Chondrocyte (in vitro differentiated cells): ENCODE results near the gene ZNF618. TPM values are rescaled to one million over a fixed set of nuclear protein-coding genes. Genes with fewer than 3 reads are reported as not detected.
A peak's percentile ranks its signal among the peaks of the same experiment; 100 is the strongest.

Experiments used
- DNase-seq: peaks from one replicate; pipeline ENCODE4 v3.0.0; 2021; ENCODE audit warnings: mixed read lengths, low spot score
- H3K27ac Mint-ChIP-seq: one replicate; pipeline ENCODE4 v1.8.0; 2021; ENCODE audit warnings: mild to moderate bottlenecking, moderate library complexity, mixed read lengths; ENCODE audit not compliant: unreplicated experiment
- H3K27me3 Mint-ChIP-seq: 2 replicates; pipeline ENCODE4 v1.8.0; 2021; ENCODE audit warnings: low read depth, mixed read lengths
- H3K36me3 Mint-ChIP-seq: 2 replicates; pipeline ENCODE4 v1.8.0; 2021; ENCODE audit warnings: low read depth, mixed read lengths
- H3K4me1 Mint-ChIP-seq: 2 replicates; pipeline ENCODE4 v1.8.0; 2021; ENCODE audit warnings: low read depth, mild to moderate bottlenecking, mixed read lengths
- H3K4me3 Mint-ChIP-seq: one replicate; pipeline ENCODE4 v1.8.0; 2021; ENCODE audit warnings: mild to moderate bottlenecking, moderate library complexity, mixed read lengths; ENCODE audit not compliant: unreplicated experiment
- H3K9me3 Mint-ChIP-seq: 2 replicates; pipeline ENCODE4 v1.8.0; 2021; ENCODE audit warnings: low read depth, mixed read lengths
- total RNA-seq: library from RNA; stranded (reverse); gene quantifications from 3 replicates; pipeline ENCODE4 v1.2.1, GENCODE V29; 2021
- TF ChIP-seq, protein P1 (sequence below): fragments of 200-600 bp; sonication (generic); IDR thresholded peaks from 2 replicates; pipeline ENCODE4 v1.5.0; 2021; ENCODE audit warnings: antibody characterized with exemption, mild to moderate bottlenecking, moderate library complexity

The ZNF618 gene
- total RNA-seq, 1 donor from 2014 or later: 25.5 TPM

DNA sequence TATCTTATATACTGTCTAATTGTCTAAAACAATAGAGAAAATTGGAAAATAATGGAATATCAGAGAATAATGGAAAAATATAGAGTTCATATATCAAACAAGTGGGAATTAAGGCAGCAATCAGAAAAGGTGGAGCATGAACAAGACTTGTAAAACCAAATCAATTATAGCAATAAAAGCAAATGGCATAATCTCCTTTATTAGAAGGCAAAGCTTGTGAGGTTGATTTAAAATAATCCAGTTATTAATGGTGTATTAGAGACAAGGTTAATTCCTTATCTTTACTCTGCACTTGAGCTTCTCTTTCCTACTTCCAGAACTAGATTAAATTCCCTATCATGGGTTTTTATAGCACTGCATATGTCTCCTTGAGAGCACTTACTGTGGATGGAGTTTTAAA lies 137.9 kb downstream of the ZNF618 start:
- no peak overlapping the region for H3K27ac Mint-ChIP-seq

DNA sequence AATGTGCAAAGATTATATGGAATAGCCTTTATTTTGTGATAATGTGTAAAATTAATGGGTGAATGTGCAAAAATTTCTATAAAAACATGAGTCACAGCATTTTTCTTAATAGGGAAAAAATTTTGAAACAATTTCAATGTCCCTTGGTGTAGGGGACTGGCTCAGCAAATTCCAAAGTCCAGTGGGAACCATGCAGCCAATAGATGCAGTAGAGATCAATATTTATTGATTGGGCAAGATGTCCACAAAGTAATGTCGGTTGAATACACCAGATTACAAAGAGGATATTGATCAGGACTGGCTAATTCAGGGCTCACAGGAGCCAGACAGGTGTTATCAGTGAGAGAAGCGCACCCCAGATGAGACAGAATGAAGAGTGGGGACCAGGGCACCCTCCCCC lies 139.5 kb downstream of the ZNF618 start:
- Mint-ChIP-seq H3K27ac (peak overlapping the region; percentile 33), H3K27me3 (no peaks in the 10 kb centered on the region), H3K4me3 (no peak overlapping the region), H3K4me1 (no peaks in the 10 kb centered on the region), H3K36me3 (peaks cover 30% of the 10 kb centered on the region), H3K9me3 (peaks cover 16% of the 10 kb centered on the region)
- TF ChIP-seq, protein P1, sequence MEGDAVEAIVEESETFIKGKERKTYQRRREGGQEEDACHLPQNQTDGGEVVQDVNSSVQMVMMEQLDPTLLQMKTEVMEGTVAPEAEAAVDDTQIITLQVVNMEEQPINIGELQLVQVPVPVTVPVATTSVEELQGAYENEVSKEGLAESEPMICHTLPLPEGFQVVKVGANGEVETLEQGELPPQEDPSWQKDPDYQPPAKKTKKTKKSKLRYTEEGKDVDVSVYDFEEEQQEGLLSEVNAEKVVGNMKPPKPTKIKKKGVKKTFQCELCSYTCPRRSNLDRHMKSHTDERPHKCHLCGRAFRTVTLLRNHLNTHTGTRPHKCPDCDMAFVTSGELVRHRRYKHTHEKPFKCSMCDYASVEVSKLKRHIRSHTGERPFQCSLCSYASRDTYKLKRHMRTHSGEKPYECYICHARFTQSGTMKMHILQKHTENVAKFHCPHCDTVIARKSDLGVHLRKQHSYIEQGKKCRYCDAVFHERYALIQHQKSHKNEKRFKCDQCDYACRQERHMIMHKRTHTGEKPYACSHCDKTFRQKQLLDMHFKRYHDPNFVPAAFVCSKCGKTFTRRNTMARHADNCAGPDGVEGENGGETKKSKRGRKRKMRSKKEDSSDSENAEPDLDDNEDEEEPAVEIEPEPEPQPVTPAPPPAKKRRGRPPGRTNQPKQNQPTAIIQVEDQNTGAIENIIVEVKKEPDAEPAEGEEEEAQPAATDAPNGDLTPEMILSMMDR: no peak
- DNase-seq: no peak

More for the DNA sequence above, 137.9 kb downstream of the ZNF618 start:
- no peak for DNase-seq
- Mint-ChIP-seq H3K9me3 (peaks cover 12% of the 10 kb centered on the region), H3K36me3 (peaks cover 26% of the 10 kb centered on the region), H3K27me3 (no peaks in the 10 kb centered on the region), H3K4me3 (no peak overlapping the region), H3K4me1 (no peaks in the 10 kb centered on the region)
- TF ChIP-seq, protein P1: no peak

DNA sequence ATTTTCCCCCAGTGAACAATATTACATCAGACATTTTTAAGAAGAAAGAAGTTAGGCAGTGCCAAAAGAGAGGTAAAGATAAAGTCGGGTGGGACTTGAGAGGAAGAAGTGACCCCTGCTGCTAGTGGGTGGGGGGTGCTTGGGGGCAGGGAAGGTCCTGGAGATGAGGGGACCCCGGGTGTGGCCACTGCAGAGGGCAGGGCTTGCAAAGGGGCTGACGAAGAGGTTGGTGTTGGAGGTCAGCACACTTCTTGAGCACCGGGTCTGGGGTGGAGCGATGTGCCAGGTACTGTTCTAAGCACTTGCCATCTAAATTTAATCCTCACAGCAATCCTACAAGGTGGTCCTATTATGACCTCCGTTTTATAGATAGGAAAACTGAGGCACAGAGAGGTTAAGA lies 140.0 kb downstream of the ZNF618 start:
- H3K27ac Mint-ChIP-seq: no peak overlapping the region
- H3K4me3 Mint-ChIP-seq: no peak overlapping the region
- no peaks in the 10 kb centered on the region for H3K4me1 Mint-ChIP-seq
- H3K36me3 Mint-ChIP-seq: peaks cover 28% of the 10 kb centered on the region
- H3K27me3 Mint-ChIP-seq: no peaks in the 10 kb centered on the region
- no peak for DNase-seq
- TF ChIP-seq, protein P1: no peak
- H3K9me3 Mint-ChIP-seq: peaks cover 16% of the 10 kb centered on the region

DNA sequence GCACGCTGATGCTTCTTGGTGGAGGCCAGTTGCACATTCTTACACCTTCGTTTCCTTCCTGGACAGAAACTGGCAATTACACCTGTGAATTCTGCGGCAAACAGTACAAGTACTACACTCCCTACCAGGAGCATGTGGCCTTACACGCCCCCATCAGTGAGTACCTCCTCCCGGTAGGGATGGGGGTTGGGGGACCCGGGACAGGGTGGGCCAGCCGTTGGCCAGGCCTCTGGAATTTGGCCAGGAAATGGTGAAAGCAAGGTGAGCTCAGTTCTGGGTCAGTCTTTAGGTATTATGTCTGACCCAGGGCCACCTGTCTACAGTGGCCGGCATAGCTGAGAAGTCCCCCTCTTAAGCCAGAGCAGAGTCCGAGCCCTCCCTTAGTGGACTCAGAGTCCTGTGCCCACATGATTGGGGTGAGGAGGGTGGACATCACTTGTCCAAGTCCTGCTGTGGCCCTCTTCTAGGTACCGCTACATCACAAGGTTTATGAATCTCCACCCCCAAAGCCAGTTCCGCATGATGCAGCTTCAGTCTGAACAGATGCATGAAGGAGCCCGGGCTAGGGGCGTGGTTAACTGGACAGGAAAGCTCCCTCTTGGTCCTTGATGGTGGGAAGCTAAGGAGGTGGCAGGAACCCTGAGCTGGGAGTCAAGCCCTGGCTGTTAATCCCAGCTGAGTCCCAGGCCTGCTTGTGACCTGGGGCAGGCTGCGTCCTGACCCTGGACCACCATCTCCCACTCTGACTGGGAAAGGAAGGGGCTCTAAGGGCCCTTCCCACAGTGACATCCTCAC lies 140.7 kb downstream of the ZNF618 start:
- TF ChIP-seq, protein P1: no peak
- H3K36me3 Mint-ChIP-seq: peaks cover 27% of the 10 kb centered on the region
- H3K9me3 Mint-ChIP-seq: peaks cover 20% of the 10 kb centered on the region
- no peak for DNase-seq
- no peaks in the 10 kb centered on the region for H3K27me3 Mint-ChIP-seq
- no peaks in the 10 kb centered on the region for H3K4me1 Mint-ChIP-seq
- H3K27ac Mint-ChIP-seq: no peak overlapping the region
- H3K4me3 Mint-ChIP-seq: no peak overlapping the region

DNA sequence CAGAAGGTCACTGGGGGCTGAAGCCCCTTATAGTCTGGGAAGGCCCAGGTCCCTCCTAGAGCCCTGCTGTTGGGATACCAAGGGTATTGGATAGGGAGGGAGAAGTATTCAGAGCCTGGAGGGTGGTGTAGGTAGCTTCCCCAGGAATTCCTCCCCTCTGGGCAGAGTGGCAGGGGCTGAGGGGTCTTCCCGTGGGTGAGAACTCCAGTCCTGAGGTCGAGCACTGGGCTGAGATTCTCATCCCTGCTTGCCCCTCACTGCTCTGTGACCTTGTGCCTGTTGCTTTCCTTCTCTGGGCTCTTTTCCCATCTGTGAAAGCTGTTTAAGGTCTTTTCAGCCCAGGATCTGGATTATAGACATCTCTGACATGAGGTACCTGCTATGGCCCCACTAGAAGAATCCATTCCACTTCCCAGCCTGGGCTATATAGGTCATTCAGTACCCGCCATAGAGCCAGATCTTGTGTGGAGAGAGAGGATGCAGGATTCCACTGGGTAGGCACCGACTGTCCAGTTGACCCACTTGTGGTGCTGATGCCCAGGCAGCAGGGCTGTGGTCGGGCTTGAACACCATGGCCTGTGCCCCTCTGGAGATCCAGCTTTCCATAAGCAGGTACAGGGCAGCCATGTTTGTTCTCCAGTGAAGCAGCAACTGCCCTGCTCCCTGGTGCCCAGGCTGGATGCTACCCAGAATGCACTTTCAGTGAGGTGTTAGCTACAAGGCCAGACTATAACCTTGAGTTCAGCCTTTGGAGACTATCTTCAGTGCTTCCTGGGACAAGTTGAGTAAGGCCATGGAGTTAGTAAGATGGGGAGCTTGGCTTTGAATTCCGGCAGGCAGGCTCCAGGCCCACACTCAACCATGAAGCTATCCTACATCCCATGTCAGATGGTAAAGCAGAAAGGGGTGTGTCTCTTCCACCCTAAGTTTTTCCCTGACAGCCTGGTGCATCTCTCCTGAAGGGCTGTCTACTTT lies 141.9 kb downstream of the ZNF618 start:
- TF ChIP-seq, protein P1: no peak
- peaks cover 28% of the 10 kb centered on the region for H3K36me3 Mint-ChIP-seq
- DNase-seq: no peak
- no peaks in the 10 kb centered on the region for H3K4me1 Mint-ChIP-seq
- no peak overlapping the region for H3K4me3 Mint-ChIP-seq
- H3K27ac Mint-ChIP-seq: no peak overlapping the region
- H3K9me3 Mint-ChIP-seq: peaks cover 26% of the 10 kb centered on the region
- H3K27me3 Mint-ChIP-seq: no peaks in the 10 kb centered on the region
